SK-N-SH (cell line): ENCODE measurements around the gene ADAMTS13. TPM values are rescaled to one million over a fixed set of nuclear protein-coding genes. Genes with fewer than 3 reads are reported as not detected.
"Not testable (repeated sequence)": the region's sequence is repeated elsewhere in the genome, so short reads cannot be mapped to it uniquely, and the experiment has no call there.

ENCODE experiments used
- CTCF ChIA-PET: fragments of 300-600, 350-600 bp; formaldehyde crosslinking; extraction: SDS; loops from one replicate; lab custom pipeline; 2021; lab: Yijun Ruan, JAX
- POLR2A ChIA-PET: fragments of 350-600 bp; sonication (Branson Sonifier 250); formaldehyde crosslinking; extraction: SDS; loops from one replicate; lab custom pipeline; 2020; ENCODE audit warnings: antibody characterized with exemption, inconsistent platforms; lab: Yijun Ruan, JAX
- DNase-seq: peaks from one replicate; pipeline ENCODE4 v3.0.0; 2012
- H2AFZ ChIP-seq: fragments of 200-600 bp; sonication (generic); 2 replicates; pipeline ENCODE4 v1.8.1; 2016; ENCODE audit warnings: antibody characterized with exemption, mild to moderate bottlenecking, low read depth
- H3F3A ChIP-seq: fragments of 200-600 bp; sonication (generic); replicated peaks from 2 replicates; pipeline ENCODE3; 2016; ENCODE audit warnings: antibody characterized with exemption, mild to moderate bottlenecking; ENCODE audit not compliant: insufficient read depth
- H3K27ac ChIP-seq, 2 experiments: fragments of 200-500 bp in 1 of 2; fragments of 200-600 bp in 1 of 2; sonication (Bioruptor generic) in 1 of 2; sonication (generic), shearing (Covaris generic) in 1 of 2; 2 replicates each; pipeline versions ENCODE4 v1.5.1 to v1.6.1; 2014 to 2016; ENCODE audit warnings: low read depth in 2 of 2, inconsistent platforms in 1 of 2, low read length in 1 of 2, mild to moderate bottlenecking in 1 of 2, mixed read lengths in 1 of 2
- H3K27me3 ChIP-seq: fragments of 200-600 bp; sonication (generic), shearing (Covaris generic); 2 replicates; pipeline ENCODE4 v1.6.1; 2016; ENCODE audit warnings: mixed run types; ENCODE audit not compliant: insufficient read depth
- H3K36me3 ChIP-seq, 2 experiments: fragments of 200-500 bp in 1 of 2; fragments of 200-600 bp in 1 of 2; sonication (Bioruptor generic) in 1 of 2; sonication (generic) in 1 of 2; replicated peaks in 1 of 2; 2 replicates each; pipeline versions ENCODE3 to v1.5.1; 2014 to 2016; ENCODE audit warnings: low read length in 1 of 2, mild to moderate bottlenecking in 1 of 2; ENCODE audit not compliant: insufficient read depth in 2 of 2, control insufficient read depth in 1 of 2
- H3K4me1 ChIP-seq, 2 experiments: fragments of 200-500 bp in 1 of 2; fragments of 200-600 bp in 1 of 2; sonication (Bioruptor generic) in 1 of 2; sonication (generic), shearing (Covaris generic) in 1 of 2; 2 replicates each; pipeline versions ENCODE4 v1.5.1 to v1.6.1; 2014 to 2016; ENCODE audit warnings: low read depth in 1 of 2, low read length in 1 of 2, mixed run types in 1 of 2; ENCODE audit not compliant: insufficient read depth in 2 of 2, control insufficient read depth in 1 of 2
- H3K4me2 ChIP-seq: fragments of 200-600 bp; sonication (generic), shearing (Covaris generic); 2 replicates; pipeline ENCODE4 v1.6.1; 2017; ENCODE audit warnings: mixed run types
- H3K4me3 ChIP-seq, 2 experiments: fragments of 200-500 bp in 1 of 2; fragments of 200-600 bp in 1 of 2; sonication (Bioruptor generic) in 1 of 2; sonication (generic), shearing (Covaris generic) in 1 of 2; 2 replicates each; pipeline versions ENCODE4 v1.5.1 to v1.8.1; 2014 to 2016; ENCODE audit warnings: low read depth in 2 of 2, inconsistent platforms in 1 of 2, low read length in 1 of 2, mild to moderate bottlenecking in 1 of 2, mixed read lengths in 1 of 2, moderate library complexity in 1 of 2
- H3K79me2 ChIP-seq: fragments of 200-600 bp; sonication (generic); 2 replicates; pipeline ENCODE4 v1.8.1; 2017; ENCODE audit warnings: mild to moderate bottlenecking; ENCODE audit not compliant: insufficient read depth
- H3K9ac ChIP-seq: fragments of 200-600 bp; sonication (generic); 2 replicates; pipeline ENCODE4 v1.6.1; 2017; ENCODE audit warnings: mixed run types
- H3K9me2 ChIP-seq: fragments of 200-600 bp; sonication (generic); 2 replicates; pipeline ENCODE4 v1.6.1; 2017; ENCODE audit warnings: mixed run types
- H3K9me3 ChIP-seq: fragments of 200-600 bp; sonication (generic); 2 replicates; pipeline ENCODE4 v1.6.1; 2017; ENCODE audit warnings: mixed run types, mild to moderate bottlenecking, moderate library complexity
- H4K20me1 ChIP-seq: fragments of 200-600 bp; sonication (generic); 2 replicates; pipeline ENCODE4 v1.6.1; 2017; ENCODE audit warnings: mild to moderate bottlenecking, mixed run types; ENCODE audit not compliant: insufficient read depth
- ELF1 ChIP-seq: IDR thresholded peaks from 2 replicates; pipeline ENCODE4 v1.4.0; 2012
- EP300 ChIP-seq, 2 experiments: IDR thresholded peaks; 2 replicates each; pipeline versions ENCODE4 v1.4.0 to v1.6.1; 2012; ENCODE audit warnings: borderline replicate concordance in 1 of 2, low read depth in 1 of 2, low read length in 1 of 2
- EZH2phosphoT487 ChIP-seq: fragments of 200-600 bp; sonication (generic); IDR thresholded peaks from 2 replicates; pipeline ENCODE4 v1.6.1; 2017; ENCODE audit warnings: low read depth, mixed run types, mild to moderate bottlenecking, antibody characterized with exemption, moderate library complexity, borderline replicate concordance
- FOSL2 ChIP-seq: IDR thresholded peaks from 2 replicates; pipeline ENCODE4 v1.4.0; 2012; ENCODE audit warnings: low read depth, mild to moderate bottlenecking, moderate library complexity, borderline replicate concordance
- GABPA ChIP-seq: IDR thresholded peaks from 2 replicates; pipeline ENCODE4 v1.4.0; 2012; ENCODE audit warnings: low read depth, mild to moderate bottlenecking
- JUND ChIP-seq: IDR thresholded peaks from 2 replicates; pipeline ENCODE4 v1.4.0; 2012
- MXI1 ChIP-seq: IDR thresholded peaks from 2 replicates; pipeline ENCODE4 v1.6.1; 2012; ENCODE audit warnings: mild to moderate bottlenecking, low read depth, low read length, improper control_type of control experiment
- POLR2AphosphoS5 ChIP-seq: IDR thresholded peaks from 2 replicates; pipeline ENCODE4 v1.6.1; 2012; ENCODE audit warnings: low read depth, low read length
- RAD21 ChIP-seq: IDR thresholded peaks from 2 replicates; pipeline ENCODE4 v1.6.1; 2012; ENCODE audit warnings: mild to moderate bottlenecking, low read length
- RCOR1 ChIP-seq: fragments of 150-350 bp; IDR thresholded peaks from 2 replicates; pipeline ENCODE4 v1.6.1; 2017; ENCODE audit warnings: antibody characterized with exemption, low read length
- SMC3 ChIP-seq: IDR thresholded peaks from 2 replicates; pipeline ENCODE4 v1.6.1; 2012; ENCODE audit warnings: low read depth, low read length, improper control_type of control experiment
- TAF1 ChIP-seq: IDR thresholded peaks from 2 replicates; pipeline ENCODE4 v1.6.1; 2012; ENCODE audit warnings: low read depth, mild to moderate bottlenecking, low read length, moderate library complexity, borderline replicate concordance
- TCF12 ChIP-seq: IDR thresholded peaks from 2 replicates; pipeline ENCODE4 v1.4.0; 2012
- YY1 ChIP-seq: IDR thresholded peaks from 2 replicates; pipeline ENCODE4 v1.4.0; 2012; ENCODE audit warnings: low read depth, mild to moderate bottlenecking
- WGBS: methylation state at CpG from one replicate; pipeline ENCODE4 v1.1.6; 2017; ENCODE audit warnings: low lambda C conversion rate; 5-methylcytosine and 5-hydroxymethylcytosine counted together
- polyA plus RNA-seq, 3 experiments: library from polyadenylated mRNA; depleted of rRNA; stranded (reverse); fragments of >200 nt; gene quantifications; 2 replicates each; pipeline ENCODE4 v1.2.3, GENCODE V29; 2012
- TF ChIP-seq, protein P1 (sequence below): fragments of 200-600 bp; sonication (generic); IDR thresholded peaks from 2 replicates; pipeline ENCODE4 v1.6.1; 2017; ENCODE audit warnings: antibody characterized with exemption, mild to moderate bottlenecking, moderate library complexity
- TF ChIP-seq, protein P2 (sequence below): IDR thresholded peaks from 2 replicates; pipeline ENCODE4 v1.4.0; 2012; ENCODE audit warnings: low read depth
- TF ChIP-seq, protein P3 (sequence below): IDR thresholded peaks from 2 replicates; pipeline ENCODE4 v1.4.0; 2012; ENCODE audit warnings: low read depth, borderline replicate concordance

Gene ADAMTS13
- polyA plus RNA-seq, 1 of the 3 experiments (the other 2 are of a cell fraction) = 10.6 TPM

DNA sequence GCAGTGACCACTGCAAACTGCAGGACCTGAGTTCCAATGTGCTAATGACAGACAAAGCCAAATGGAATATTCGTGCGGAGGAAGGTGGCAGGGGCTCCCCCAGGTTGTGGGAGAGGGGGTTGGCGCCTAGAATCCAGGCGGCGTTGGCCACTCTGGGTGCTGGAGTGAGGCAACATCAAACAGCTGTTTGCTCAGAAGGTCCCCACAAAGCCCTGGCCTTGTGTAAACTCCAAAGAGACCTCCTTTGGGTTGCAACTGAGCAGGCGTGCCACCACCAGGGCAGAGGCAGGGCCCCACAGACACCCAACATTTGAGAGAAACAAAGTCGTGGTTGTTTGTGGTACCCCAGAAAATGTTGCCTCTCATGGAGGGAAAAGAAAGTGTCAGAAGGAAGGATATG, 31.5 kb upstream of the ADAMTS13 start:
- no peaks in the 10 kb centered on the region for H3K4me1 ChIP-seq
- H3K27ac ChIP-seq = no peak overlapping the region
- no peaks in the 10 kb centered on the region for H3K79me2 ChIP-seq
- H3K9me3 ChIP-seq = no peaks in the 10 kb centered on the region
- POLR2A ChIA-PET = interaction anchor here (0.6 kb wide), 1 partner anchor 12 kb away, joined by 3 read pairs; no protein-coding TSS in a partner anchor
- WGBS = 45% methylated on average over 7 of the region's 7 CpGs
- TF ChIP-seq POLR2AphosphoS5 (no peak), ELF1 (no peak), JUND (no peak), RCOR1 (no peak), YY1 (no peak), TCF12 (no peak), MXI1 (no peak), GABPA (no peak), EP300 (IDR thresholded peaks at IDR 0.05; ENCODE audit: borderline replicate concordance in 1 of 2, low read depth in 1 of 2, low read length in 1 of 2) (no peak), RAD21 (no peak), FOSL2 (no peak), SMC3 (no peak), EZH2phosphoT487 (no peak), TAF1 (no peak)
- TF ChIP-seq, protein P1, sequence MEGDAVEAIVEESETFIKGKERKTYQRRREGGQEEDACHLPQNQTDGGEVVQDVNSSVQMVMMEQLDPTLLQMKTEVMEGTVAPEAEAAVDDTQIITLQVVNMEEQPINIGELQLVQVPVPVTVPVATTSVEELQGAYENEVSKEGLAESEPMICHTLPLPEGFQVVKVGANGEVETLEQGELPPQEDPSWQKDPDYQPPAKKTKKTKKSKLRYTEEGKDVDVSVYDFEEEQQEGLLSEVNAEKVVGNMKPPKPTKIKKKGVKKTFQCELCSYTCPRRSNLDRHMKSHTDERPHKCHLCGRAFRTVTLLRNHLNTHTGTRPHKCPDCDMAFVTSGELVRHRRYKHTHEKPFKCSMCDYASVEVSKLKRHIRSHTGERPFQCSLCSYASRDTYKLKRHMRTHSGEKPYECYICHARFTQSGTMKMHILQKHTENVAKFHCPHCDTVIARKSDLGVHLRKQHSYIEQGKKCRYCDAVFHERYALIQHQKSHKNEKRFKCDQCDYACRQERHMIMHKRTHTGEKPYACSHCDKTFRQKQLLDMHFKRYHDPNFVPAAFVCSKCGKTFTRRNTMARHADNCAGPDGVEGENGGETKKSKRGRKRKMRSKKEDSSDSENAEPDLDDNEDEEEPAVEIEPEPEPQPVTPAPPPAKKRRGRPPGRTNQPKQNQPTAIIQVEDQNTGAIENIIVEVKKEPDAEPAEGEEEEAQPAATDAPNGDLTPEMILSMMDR = no peak
- TF ChIP-seq, protein P2, sequence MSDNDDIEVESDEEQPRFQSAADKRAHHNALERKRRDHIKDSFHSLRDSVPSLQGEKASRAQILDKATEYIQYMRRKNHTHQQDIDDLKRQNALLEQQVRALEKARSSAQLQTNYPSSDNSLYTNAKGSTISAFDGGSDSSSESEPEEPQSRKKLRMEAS = no peak
- TF ChIP-seq, protein P3, sequence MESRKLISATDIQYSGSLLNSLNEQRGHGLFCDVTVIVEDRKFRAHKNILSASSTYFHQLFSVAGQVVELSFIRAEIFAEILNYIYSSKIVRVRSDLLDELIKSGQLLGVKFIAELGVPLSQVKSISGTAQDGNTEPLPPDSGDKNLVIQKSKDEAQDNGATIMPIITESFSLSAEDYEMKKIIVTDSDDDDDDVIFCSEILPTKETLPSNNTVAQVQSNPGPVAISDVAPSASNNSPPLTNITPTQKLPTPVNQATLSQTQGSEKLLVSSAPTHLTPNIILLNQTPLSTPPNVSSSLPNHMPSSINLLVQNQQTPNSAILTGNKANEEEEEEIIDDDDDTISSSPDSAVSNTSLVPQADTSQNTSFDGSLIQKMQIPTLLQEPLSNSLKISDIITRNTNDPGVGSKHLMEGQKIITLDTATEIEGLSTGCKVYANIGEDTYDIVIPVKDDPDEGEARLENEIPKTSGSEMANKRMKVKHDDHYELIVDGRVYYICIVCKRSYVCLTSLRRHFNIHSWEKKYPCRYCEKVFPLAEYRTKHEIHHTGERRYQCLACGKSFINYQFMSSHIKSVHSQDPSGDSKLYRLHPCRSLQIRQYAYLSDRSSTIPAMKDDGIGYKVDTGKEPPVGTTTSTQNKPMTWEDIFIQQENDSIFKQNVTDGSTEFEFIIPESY = no peak
- no peak overlapping the region for H2AFZ ChIP-seq
- no peaks in the 10 kb centered on the region for H3F3A ChIP-seq
- DNase-seq = no peak
- no peaks in the 10 kb centered on the region for H3K36me3 ChIP-seq
- H3K4me2 ChIP-seq = no peak overlapping the region
- no peaks in the 10 kb centered on the region for H3K9me2 ChIP-seq
- H4K20me1 ChIP-seq = no peaks in the 10 kb centered on the region
- CTCF ChIA-PET = no interaction called here
- H3K4me3 ChIP-seq = no peak overlapping the region
- no peak overlapping the region for H3K9ac ChIP-seq
- H3K27me3 ChIP-seq = no peaks in the 10 kb centered on the region

DNA sequence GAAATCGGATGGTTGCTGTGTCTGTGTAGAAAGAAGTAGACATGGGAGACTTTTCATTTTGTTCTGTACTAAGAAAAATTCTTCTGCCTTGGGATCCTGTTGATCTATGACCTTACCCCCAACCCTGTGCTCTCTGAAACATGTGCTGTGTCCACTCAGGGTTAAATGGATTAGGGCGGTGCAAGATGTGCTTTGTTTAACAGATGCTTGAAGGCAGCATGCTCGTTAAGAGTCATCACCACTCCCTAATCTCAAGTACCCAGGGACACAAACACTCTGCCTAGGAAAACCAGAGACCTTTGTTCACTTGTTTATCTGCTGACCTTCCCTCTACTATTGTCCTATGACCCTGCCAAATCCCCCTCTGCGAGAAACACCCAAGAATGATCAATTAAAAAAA, 30.7 kb upstream of the ADAMTS13 start:
- WGBS = 8% methylated on average over 1 of the region's 4 CpGs
- H3K27me3 ChIP-seq, H3K27ac ChIP-seq, H3K79me2 ChIP-seq, H3K9me2 ChIP-seq, H3K9me3 ChIP-seq, H3K4me2 ChIP-seq, H3K4me1 ChIP-seq, H3K36me3 ChIP-seq, H3K4me3 ChIP-seq, H3K9ac ChIP-seq, DNase-seq, H2AFZ ChIP-seq, POLR2A ChIA-PET, CTCF ChIA-PET, H3F3A ChIP-seq, H4K20me1 ChIP-seq: not testable (repeated sequence)

DNA sequence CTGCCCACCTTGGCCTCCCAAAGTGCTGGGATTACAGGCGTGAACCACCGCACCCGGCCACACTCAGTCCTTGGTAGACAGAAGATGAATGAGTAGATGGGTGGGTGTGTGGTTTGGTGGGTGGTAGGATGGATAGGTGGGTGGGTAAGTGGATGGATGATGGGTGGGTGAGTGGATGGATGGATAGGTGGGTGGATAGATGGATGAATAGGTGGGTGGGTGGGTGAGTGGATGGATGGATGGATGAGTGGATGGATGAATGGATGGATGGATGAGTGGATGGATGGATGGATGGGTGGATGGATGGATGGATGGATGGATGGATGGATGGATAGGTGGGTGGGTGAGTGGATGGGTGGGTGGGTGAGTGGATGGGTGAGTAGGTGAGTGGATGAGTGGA, 29.9 kb upstream of the ADAMTS13 start:
- CTCF ChIA-PET, H3K36me3 ChIP-seq, H3K9me2 ChIP-seq, H3K79me2 ChIP-seq, H4K20me1 ChIP-seq, H3K4me1 ChIP-seq, POLR2A ChIA-PET, H3K27ac ChIP-seq, H3K9me3 ChIP-seq, H3K9ac ChIP-seq, H3F3A ChIP-seq, H3K27me3 ChIP-seq, H3K4me2 ChIP-seq, DNase-seq, H2AFZ ChIP-seq, H3K4me3 ChIP-seq: not testable (repeated sequence)
- WGBS = 80% methylated on average over 3 of the region's 3 CpGs
